Smooth muscle cell (in vitro differentiated cells): ENCODE measurements around the gene SOX6. TPM values are rescaled to one million over a fixed set of nuclear protein-coding genes. Genes with fewer than 3 reads are reported as not detected.

Experiments
- DNase-seq: peaks from one replicate; lab custom pipeline; 2025; ENCODE audit not compliant: unreplicated experiment; lab: John Stamatoyannopoulos, UW
- H2AFZ ChIP-seq: fragments of 200-600 bp; sonication (generic); 2 replicates; pipeline ENCODE4 v1.6.0; 2016; ENCODE audit warnings: antibody characterized with exemption, low read depth, mild to moderate bottlenecking
- H3F3A ChIP-seq: fragments of 200-600 bp; sonication (generic); 2 replicates; pipeline ENCODE4 v1.6.0; 2017; ENCODE audit warnings: antibody characterized with exemption, low read depth
- H3K27ac ChIP-seq: fragments of 200-600 bp; sonication (generic); 2 replicates; pipeline ENCODE4 v1.5.1; 2016; ENCODE audit warnings: low read depth, mild to moderate bottlenecking
- H3K27me3 ChIP-seq: fragments of 200-600 bp; sonication (generic); 2 replicates; pipeline ENCODE4 v1.6.1; 2016; ENCODE audit warnings: low read depth, mild to moderate bottlenecking
- H3K36me3 ChIP-seq: fragments of 200-600 bp; sonication (generic); 2 replicates; pipeline ENCODE4 v1.5.1; 2016; ENCODE audit warnings: low read depth
- H3K4me1 ChIP-seq: fragments of 200-600 bp; sonication (generic); 2 replicates; pipeline ENCODE4 v1.5.1; 2016; ENCODE audit warnings: low read depth
- H3K4me2 ChIP-seq: fragments of 200-600 bp; sonication (generic); 2 replicates; pipeline ENCODE4 v1.6.0; 2016; ENCODE audit warnings: mild to moderate bottlenecking
- H3K4me3 ChIP-seq: fragments of 200-600 bp; sonication (generic); 2 replicates; pipeline ENCODE4 v1.5.1; 2016; ENCODE audit warnings: mild to moderate bottlenecking
- H3K79me2 ChIP-seq: fragments of 200-600 bp; sonication (generic); 2 replicates; pipeline ENCODE4 v1.6.0; 2016; ENCODE audit warnings: low read depth, mild to moderate bottlenecking
- H3K9ac ChIP-seq: fragments of 200-600 bp; sonication (generic); 2 replicates; pipeline ENCODE4 v1.6.0; 2016; ENCODE audit warnings: low read depth
- H3K9me3 ChIP-seq: fragments of 200-600 bp; sonication (generic); replicated peaks from 2 replicates; pipeline ENCODE4 v1.5.1; 2016; ENCODE audit warnings: low read depth
- H4K20me1 ChIP-seq: fragments of 200-600 bp; sonication (generic); 2 replicates; pipeline ENCODE4 v1.6.0; 2016; ENCODE audit warnings: low read depth
- CTCF ChIP-seq: fragments of 200-600 bp; sonication (generic); IDR thresholded peaks from 2 replicates; pipeline ENCODE4 v1.5.1; 2017; ENCODE audit warnings: borderline replicate concordance, mild to moderate bottlenecking, antibody characterized with exemption; ENCODE audit not compliant: insufficient read depth, poor library complexity, severe bottlenecking
- WGBS: methylation state at CpG from one replicate; pipeline ENCODE4 v1.1.7; 2016; ENCODE audit warnings: low lambda C conversion rate; 5-methylcytosine and 5-hydroxymethylcytosine counted together
- polyA plus RNA-seq: library from polyadenylated mRNA; unstranded; fragments of >200 nt; fragmentation: Nextera tagmentation; extraction: Ambion mirVana; gene quantifications from 2 replicates; pipeline ENCODE4 v1.2.1, GENCODE V29; 2016
- total RNA-seq: library from RNA; depleted of rRNA; stranded (reverse); fragments of >200 nt; gene quantifications from 2 replicates; pipeline ENCODE4 v1.2.3, GENCODE V29; 2014

Gene SOX6
- total and polyA plus RNA-seq, 2 experiments from 2014 or later: 11.2 to 27.6 TPM

DNA sequence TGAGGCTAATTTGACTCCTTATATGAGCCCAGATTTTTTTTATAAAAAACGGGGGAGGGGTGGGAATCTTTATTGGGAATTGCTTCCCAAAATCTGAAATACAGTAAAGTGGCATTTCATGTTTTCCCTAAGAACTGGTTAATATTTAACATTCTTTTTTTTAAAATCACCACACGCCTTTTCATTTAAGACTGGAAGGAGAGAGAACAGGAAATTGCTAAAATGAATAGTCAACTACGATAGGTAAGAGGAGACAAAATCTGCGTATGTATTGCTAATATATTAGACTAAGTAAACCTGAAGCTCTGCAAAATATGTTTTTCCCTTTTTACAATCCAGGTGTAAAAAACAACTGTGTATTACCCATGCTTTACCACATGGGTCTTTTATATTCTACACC is 57.0 kb downstream of the SOX6 start:
- no peak for DNase-seq
- WGBS: 86% methylated on average over 4 of the region's 4 CpGs
- TF ChIP-seq CTCF: no peak
- Histone ChIP-seq H3F3A (no peaks in the 10 kb centered on the region), H3K79me2 (peaks cover 12% of the 10 kb centered on the region), H3K9me3 (no peaks in the 10 kb centered on the region), H2AFZ (no peak overlapping the region), H3K4me1 (peaks cover 10% of the 10 kb centered on the region), H4K20me1 (no peaks in the 10 kb centered on the region), H3K27me3 (no peaks in the 10 kb centered on the region), H3K36me3 (no peaks in the 10 kb centered on the region), H3K4me2 (no peak overlapping the region), H3K9ac (no peak overlapping the region), H3K27ac (no peak overlapping the region), H3K4me3 (no peak overlapping the region)

DNA sequence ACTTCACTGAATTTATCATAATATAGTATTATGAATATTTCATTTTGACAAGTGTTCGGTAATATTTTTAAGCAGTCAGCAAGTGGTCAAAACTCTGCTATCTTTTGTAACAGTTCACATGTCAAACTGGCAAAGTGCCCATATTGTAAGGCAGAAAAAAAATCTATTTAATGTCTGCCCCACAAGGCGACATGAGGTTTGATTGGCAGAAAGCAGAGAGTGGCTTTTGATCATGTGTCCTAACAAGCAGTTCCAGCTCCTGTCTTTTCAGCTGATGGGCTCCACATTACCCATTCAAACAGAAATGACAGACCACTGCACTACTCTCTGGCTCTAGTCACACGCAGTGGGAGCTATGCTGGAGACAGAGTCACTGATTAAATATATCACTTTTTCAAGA is 59.0 kb downstream of the SOX6 start:
- Histone ChIP-seq H3F3A (no peaks in the 10 kb centered on the region), H3K9me3 (no peaks in the 10 kb centered on the region), H3K79me2 (peaks cover 12% of the 10 kb centered on the region), H3K4me2 (no peak overlapping the region), H3K27ac (no peak overlapping the region), H4K20me1 (peaks cover 5% of the 10 kb centered on the region), H3K4me3 (no peak overlapping the region), H3K27me3 (no peaks in the 10 kb centered on the region), H2AFZ (no peak overlapping the region), H3K4me1 (peaks cover 25% of the 10 kb centered on the region), H3K36me3 (no peaks in the 10 kb centered on the region), H3K9ac (no peak overlapping the region)
- 88% methylated on average over 3 of the region's 3 CpGs for WGBS
- no peak for DNase-seq
- TF ChIP-seq CTCF: no peak

GRCh38 chr11:16296273-16296672 is 60.1 kb downstream of the SOX6 start:
- peaks cover 5% of the 10 kb centered on the region for H4K20me1 ChIP-seq
- no peak overlapping the region for H3K9ac ChIP-seq
- H3K4me3 ChIP-seq: no peak overlapping the region
- H3F3A ChIP-seq: no peaks in the 10 kb centered on the region
- 86% methylated on average over 2 of the region's 2 CpGs for WGBS
- H3K36me3 ChIP-seq: no peaks in the 10 kb centered on the region
- H3K79me2 ChIP-seq: peaks cover 12% of the 10 kb centered on the region
- no peak overlapping the region for H2AFZ ChIP-seq
- TF ChIP-seq CTCF: no peak
- H3K9me3 ChIP-seq: no peaks in the 10 kb centered on the region
- no peak overlapping the region for H3K27ac ChIP-seq
- H3K4me2 ChIP-seq: no peak overlapping the region
- H3K4me1 ChIP-seq: peaks cover 25% of the 10 kb centered on the region
- no peak for DNase-seq
- no peaks in the 10 kb centered on the region for H3K27me3 ChIP-seq

DNA sequence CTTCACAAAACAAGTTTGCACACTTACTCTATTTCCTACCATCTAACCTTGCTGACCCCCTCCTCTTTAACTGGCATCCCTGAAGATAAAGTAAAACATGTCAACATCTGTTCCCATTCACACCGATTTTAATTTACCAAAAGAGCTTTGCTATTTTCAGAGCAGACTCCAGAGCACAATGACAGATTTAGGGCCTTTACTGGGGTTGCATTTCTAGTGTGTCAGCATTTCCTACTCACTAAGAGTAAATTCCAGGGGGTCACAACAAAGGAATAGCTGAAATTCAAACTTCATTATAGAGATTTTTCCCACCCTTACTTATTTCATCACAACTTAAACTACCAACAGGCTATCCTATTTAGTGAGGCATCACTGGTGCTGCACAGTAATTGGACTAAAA is 60.8 kb downstream of the SOX6 start:
- H2AFZ ChIP-seq: no peak overlapping the region
- H4K20me1 ChIP-seq: peaks cover 5% of the 10 kb centered on the region
- no peaks in the 10 kb centered on the region for H3F3A ChIP-seq
- peaks cover 12% of the 10 kb centered on the region for H3K79me2 ChIP-seq
- no peaks in the 10 kb centered on the region for H3K36me3 ChIP-seq
- no peaks in the 10 kb centered on the region for H3K27me3 ChIP-seq
- no peak overlapping the region for H3K27ac ChIP-seq
- TF ChIP-seq CTCF: no peak
- H3K9ac ChIP-seq: no peak overlapping the region
- H3K9me3 ChIP-seq: no peaks in the 10 kb centered on the region
- DNase-seq: no peak
- no peak overlapping the region for H3K4me2 ChIP-seq
- H3K4me1 ChIP-seq: peaks cover 25% of the 10 kb centered on the region
- H3K4me3 ChIP-seq: no peak overlapping the region
- 46% methylated on average over 1 of the region's 1 CpG for WGBS
